Measurements from ENCODE around the gene HELZ. TPM values are rescaled to one million over a fixed set of nuclear protein-coding genes. Genes with fewer than 3 reads are reported as not detected.

Gene HELZ
- total RNA-seq, 1 donor, result 46.5 TPM

- H3K4me3 ChIP-seq (ENCODE audit: low read depth, low read length), result no peak overlapping the region
- DNase-seq (ENCODE audit: low read depth), result no peak
- no peak for TF ChIP-seq CTCF (IDR thresholded peaks at IDR 0.05; ENCODE audit: insufficient read depth, low read length)
Observed at GRCh38 chr17:67162771-67163170, 82.2 kb downstream of the HELZ start.

GRCh38 chr17:67161573-67161972 is 83.4 kb downstream of the HELZ start:
- TF ChIP-seq CTCF (IDR thresholded peaks at IDR 0.05; ENCODE audit: insufficient read depth, low read length), result no peak
- DNase-seq (ENCODE audit: low read depth), result no peak
- no peak overlapping the region for H3K4me3 ChIP-seq (ENCODE audit: low read depth, low read length)

GRCh38 chr17:67160791-67161190 is 84.2 kb downstream of the HELZ start:
- no peak for DNase-seq (ENCODE audit: low read depth)
- H3K4me3 ChIP-seq (ENCODE audit: low read depth, low read length), result no peak overlapping the region
- TF ChIP-seq CTCF (IDR thresholded peaks at IDR 0.05; ENCODE audit: insufficient read depth, low read length), result no peak

GRCh38 chr17:67157732-67158639 is 87.0 kb downstream of the HELZ start:
- no peak overlapping the region for H3K4me3 ChIP-seq (ENCODE audit: low read depth, low read length)
- peak; percentile 26 for TF ChIP-seq CTCF (IDR thresholded peaks at IDR 0.05; ENCODE audit: insufficient read depth, low read length)
- DNase-seq (ENCODE audit: low read depth), result peak; percentile 54

GRCh38 chr17:67156269-67157199 is 88.5 kb downstream of the HELZ start:
- no peak overlapping the region for H3K4me3 ChIP-seq (ENCODE audit: low read depth, low read length)
- TF ChIP-seq CTCF (IDR thresholded peaks at IDR 0.05; ENCODE audit: insufficient read depth, low read length), result no peak
- DNase-seq (ENCODE audit: low read depth), result no peak

- no peak overlapping the region for H3K4me3 ChIP-seq (ENCODE audit: low read depth, low read length)
- DNase-seq (ENCODE audit: low read depth), result no peak
- no peak for TF ChIP-seq CTCF (IDR thresholded peaks at IDR 0.05; ENCODE audit: insufficient read depth, low read length)
Observed at GRCh38 chr17:67152824-67153223, 92.2 kb downstream of the HELZ start.
